ENCODE results near the gene CYP19A1.

- no peak for TF ChIP-seq CTCF (IDR thresholded peaks at IDR 0.05)
- TF ChIP-seq POLR2A (IDR thresholded peaks at IDR 0.05), result no peak
Observed at GRCh38 chr15:51333571-51333970, 4.8 kb downstream of the CYP19A1 start.
